Breast epithelium (tissue), 3 donors: ENCODE data around the gene NBR1.

Experiments
- POLR2AphosphoS5 ChIP-seq, 3 donors: sonication (generic); formaldehyde crosslinking; IDR thresholded peaks; one replicate each; pipeline ENCODE4 v1.6.1; 2017; ENCODE audit warnings: antibody characterized with exemption in 3 of 3
- TF ChIP-seq, protein P1 (sequence below), 3 donors: fragments of 450-650 bp; IDR thresholded peaks; one replicate each; pipeline ENCODE4 v1.5.1; 2016 to 2017; ENCODE audit warnings: antibody characterized with exemption in 3 of 3, mild to moderate bottlenecking in 3 of 3, moderate library complexity in 3 of 3

DNA sequence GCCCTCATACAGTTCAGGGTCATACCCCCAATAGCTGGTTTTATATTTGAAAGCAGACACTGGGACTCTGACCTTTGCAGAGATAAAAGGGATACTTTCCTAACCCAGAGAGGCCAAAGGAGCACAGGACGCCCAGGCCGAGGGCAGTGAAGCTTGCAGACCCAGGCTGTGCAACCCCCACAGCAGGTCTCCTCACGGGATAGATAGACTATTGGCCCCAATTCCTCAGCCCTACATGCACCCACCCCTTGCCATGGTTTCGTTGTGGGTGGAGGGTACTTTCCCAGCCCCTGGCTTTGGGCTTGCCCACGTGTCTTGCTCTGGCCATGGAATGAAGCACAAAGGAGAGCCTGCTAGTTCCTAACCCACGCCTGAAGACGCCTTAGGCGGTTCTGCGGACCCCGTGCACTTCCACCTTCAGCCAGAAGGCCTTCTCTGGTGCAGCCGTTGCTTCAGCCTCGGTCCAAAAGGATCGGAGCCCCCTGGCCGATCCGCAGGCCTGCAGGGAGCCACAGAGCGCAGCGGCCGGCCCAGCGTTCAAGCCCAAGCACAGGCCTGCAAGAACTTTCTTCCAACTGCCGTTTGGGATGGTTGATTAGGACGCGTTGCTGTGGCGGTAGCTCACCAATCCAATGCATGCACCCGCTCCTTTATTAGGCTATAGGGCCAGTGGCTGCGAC, 36.1 kb upstream of the NBR1 start:
- TF ChIP-seq, protein P1, sequence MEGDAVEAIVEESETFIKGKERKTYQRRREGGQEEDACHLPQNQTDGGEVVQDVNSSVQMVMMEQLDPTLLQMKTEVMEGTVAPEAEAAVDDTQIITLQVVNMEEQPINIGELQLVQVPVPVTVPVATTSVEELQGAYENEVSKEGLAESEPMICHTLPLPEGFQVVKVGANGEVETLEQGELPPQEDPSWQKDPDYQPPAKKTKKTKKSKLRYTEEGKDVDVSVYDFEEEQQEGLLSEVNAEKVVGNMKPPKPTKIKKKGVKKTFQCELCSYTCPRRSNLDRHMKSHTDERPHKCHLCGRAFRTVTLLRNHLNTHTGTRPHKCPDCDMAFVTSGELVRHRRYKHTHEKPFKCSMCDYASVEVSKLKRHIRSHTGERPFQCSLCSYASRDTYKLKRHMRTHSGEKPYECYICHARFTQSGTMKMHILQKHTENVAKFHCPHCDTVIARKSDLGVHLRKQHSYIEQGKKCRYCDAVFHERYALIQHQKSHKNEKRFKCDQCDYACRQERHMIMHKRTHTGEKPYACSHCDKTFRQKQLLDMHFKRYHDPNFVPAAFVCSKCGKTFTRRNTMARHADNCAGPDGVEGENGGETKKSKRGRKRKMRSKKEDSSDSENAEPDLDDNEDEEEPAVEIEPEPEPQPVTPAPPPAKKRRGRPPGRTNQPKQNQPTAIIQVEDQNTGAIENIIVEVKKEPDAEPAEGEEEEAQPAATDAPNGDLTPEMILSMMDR (IDR thresholded peaks at IDR 0.05), result no peak
- no peak for TF ChIP-seq POLR2AphosphoS5 (IDR thresholded peaks at IDR 0.05)
